SKM-1 treated with dmso at 0.1 percent for 144 hours (cell line): ENCODE data around the gene PICK1.
A peak's percentile ranks its signal among the peaks of the same experiment; 100 is the strongest.

ENCODE experiments used
- DNase-seq: peaks from one replicate; lab custom pipeline; 2025; ENCODE audit not compliant: unreplicated experiment; lab: John Stamatoyannopoulos, UW

PICK1 gene

GRCh38 chr22:38046070-38046748 lies 11.0 kb upstream of the PICK1 start:
- DNase-seq = no peak

DNA sequence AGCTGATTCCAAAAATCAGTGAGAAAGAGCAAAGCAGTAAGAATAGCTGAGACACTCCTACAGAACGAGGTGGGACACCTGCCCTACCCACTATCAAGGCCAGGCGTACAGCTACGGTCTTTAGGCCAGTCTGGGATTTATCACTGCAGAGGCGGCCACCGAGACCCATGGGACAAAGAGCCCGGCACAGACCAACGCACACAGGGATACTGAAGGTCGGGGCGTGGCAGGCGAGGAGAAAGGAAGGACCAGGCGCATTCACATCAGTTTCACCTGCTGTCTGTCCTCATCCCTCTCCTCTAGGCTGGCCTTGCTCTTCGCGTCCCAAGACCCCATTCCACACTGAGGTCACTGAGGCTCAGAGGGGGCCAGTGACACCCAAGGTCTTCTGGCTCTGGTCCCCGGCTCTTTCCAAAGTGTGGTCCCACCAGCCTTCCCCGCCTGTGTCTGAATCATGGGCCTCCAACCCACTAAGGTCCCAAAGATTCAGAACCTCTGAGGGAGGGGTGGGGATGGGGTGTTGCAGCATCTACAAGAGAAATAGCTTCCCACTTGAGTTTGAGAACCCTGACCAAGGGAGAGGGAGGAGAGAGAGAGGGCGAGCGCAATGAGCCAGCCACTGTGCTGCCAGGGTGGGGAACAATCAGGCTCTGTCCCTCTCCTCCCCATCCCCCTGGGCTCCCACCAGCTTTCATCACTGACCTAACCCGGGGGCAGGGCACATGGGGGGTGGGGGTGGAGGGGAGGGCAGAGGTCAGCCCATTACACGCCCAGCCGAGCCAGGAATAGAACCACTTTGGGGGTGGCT lies 7.2 kb upstream of the PICK1 start:
- DNase-seq = no peak

DNA sequence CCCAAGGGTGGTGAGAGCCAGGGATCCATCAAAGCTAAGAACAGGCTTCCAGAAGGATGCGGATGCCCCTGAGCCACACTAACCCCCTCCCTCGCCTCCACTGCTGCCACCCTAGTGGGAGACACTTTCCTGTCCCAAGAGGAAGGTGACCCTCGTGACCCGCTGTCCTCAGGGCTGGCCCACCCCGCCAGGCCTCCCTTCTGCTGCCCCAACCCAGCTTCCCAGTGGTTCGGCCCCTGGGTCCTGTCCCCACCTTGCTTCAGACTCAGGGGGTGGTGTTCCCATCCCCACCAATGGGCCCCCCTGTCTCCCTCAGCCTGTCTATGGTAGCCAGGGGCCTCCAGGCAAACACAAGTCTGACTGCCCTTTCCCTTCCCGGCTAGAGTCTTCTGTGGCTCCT lies 6.5 kb upstream of the PICK1 start:
- DNase-seq = no peak

DNA sequence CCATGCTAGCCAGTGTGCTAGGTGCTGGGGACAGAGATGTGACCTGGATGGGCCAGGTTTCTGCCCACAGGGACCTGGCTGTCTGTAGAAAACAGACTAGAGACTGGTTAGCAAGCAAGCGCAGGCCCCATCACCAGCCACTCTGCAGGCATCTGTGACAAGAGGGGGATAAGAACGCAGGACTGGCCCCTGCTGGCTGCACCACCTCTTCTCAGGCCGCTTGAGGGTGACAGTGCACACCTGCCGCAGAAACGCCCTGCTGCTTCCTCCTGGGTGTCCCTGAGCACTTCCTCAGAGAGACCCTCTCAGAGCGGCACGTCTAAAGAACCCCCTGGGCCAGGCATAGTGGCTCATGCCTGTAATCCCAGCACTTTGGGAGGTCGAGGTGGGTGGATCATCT lies 5.9 kb upstream of the PICK1 start:
- no peak for DNase-seq

GRCh38 chr22:38051900-38052862 lies 5.0 kb upstream of the PICK1 start:
- DNase-seq = peak; percentile 72

DNA sequence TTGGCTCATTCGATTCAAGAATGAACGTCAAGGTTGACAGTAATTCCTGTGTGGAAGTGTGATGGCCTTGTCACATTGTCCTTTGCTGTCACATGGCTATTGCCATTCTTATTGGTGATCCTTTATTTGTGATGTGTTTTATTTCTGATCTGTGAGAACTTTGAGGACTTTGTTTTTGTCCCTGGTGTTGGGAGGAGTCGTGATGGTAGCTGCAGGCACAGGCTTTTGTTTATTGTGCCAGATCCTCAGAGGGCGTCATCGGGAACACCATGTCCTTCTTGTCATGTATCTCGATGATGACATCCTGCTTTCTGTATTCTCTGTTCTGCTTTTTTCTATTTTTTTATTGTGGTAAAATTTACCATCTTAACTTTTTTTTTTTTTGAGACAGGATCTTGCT lies 5.6 kb downstream of the PICK1 start:
- no peak for DNase-seq

- DNase-seq = no peak
These were observed 8.3 kb downstream of the PICK1 start for GRCh38 chr22:38065539-38065938.

GRCh38 chr22:38066381-38067027 lies 9.3 kb downstream of the PICK1 start:
- DNase-seq = no peak

GRCh38 chr22:38067028-38067415 lies 9.8 kb downstream of the PICK1 start:
- no peak for DNase-seq

DNA sequence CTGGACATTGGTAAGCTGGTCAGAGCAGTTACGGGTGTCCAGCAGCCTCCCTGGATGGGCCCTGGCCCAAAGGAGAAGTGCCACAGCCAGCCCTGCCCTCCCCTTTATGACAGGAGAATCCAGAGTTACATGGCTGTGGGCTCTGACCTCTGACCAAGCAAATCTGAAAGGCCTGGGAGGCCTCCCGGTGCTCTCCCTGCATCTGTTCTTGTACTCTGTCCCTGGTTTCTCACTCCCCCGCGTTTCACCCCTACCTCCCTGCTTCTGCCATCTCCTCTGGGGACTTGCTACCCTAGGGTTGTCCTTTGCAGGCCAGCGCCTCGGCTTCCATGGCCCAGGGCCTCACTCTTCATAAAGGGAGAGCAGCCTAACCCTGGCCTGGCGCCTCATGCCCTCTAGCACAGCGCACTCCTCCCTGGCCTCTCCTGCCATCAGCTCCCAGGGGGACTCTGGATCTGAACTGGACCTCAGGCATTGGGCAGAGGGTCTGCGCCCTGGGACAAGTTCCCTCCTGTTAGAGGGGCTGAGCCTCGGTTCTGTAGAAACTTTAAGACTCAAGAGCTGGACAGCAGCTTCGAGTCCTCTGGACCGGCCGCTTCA lies 10.7 kb downstream of the PICK1 start:
- no peak for DNase-seq

DNA sequence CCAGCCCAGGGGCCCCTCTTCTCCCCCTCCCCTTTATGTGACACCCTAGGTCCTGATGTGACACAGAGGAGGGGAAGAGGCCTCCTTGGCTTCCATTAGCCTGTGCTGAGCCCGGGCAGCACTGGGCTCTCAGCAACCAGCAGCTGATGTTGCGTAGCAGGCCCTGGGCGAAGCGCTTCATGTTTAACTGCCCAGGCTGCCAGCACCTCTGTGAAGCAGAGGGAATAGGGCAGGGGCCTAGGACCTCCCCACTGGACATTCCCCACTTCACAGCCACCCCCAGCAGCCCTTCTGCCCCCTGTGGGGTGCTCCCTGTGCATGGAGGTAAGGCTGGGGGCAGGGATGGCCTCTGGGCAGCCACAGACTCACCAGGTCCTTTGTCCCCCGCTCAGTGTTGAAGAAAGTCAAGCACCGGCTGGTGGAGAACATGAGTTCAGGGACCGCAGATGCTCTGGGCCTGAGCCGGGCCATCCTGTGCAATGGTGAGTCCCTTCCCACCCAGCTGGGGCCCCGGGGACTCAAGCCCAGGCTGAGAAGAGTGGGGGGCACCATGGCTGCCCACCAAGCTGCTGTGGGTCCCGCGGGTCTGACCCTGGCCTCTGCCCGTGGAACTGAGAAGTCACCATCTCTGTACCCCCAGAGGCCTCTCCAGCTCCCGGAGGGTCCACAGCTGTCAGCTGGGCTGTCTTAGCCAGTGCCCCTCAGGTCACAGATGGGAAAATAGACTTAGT lies 11.6 kb downstream of the PICK1 start:
- DNase-seq = no peak

- DNase-seq = no peak
These were observed 12.4 kb downstream of the PICK1 start for GRCh38 chr22:38069372-38070249.

- DNase-seq = no peak
These were observed 13.2 kb downstream of the PICK1 start for GRCh38 chr22:38070250-38070921.

GRCh38 chr22:38071421-38072321 lies 14.5 kb downstream of the PICK1 start:
- no peak for DNase-seq

DNA sequence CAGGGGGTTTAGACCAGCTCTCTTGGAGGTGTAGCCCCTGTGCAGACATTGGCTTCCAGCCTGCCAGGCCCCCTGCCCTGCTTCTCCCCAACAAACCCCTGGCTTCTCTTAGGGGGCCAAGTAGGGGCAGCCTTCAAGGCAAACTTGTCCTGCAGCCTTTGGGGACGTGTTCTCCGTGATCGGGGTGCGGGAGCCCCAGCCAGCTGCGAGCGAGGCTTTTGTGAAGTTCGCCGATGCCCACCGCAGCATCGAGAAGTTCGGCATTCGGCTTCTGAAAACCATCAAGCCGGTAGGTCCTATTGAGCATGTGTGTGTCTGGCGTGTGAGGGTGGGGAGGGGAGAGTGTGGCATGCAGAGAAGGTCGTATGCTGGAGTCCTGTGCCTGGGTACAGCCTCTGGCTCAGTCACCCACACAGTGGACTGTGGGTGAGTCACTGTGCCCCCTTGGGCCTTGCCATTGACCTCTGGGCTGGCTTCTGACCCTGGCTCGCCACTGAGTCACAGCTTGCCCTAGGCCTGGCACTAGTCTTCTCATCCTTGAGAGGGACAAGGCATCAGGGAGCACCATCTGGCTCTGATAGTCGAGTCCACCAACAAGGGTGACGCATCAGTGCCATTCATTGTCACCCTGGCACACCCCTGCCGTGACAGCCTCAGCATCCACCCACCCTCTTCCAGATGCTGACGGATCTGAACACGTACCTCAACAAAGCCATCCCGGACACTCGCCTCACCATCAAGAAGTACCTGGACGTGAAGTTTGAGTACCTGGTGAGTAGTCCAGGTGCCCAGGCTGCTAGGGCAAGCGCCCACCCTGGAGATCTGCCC lies 15.3 kb downstream of the PICK1 start:
- no peak for DNase-seq
